Right cardiac atrium (tissue), 5 donors: Measurements from ENCODE around the gene GALNT14. TPM values are rescaled to one million over a fixed set of nuclear protein-coding genes. Genes with fewer than 3 reads are reported as not detected.
A peak's percentile ranks its signal among the peaks of the same experiment; 100 is the strongest.

ENCODE experiments used
- ATAC-seq, 2 donors: fragments of 200-7000 bp; cut with Tn5 transposase; one replicate each; pipeline versions ENCODE4 v1.8.0 to v1.9.1; 2020; ENCODE audit warnings: moderate library complexity in 2 of 2, mild to moderate bottlenecking in 1 of 2
- DNase-seq, 3 donors: peaks; one replicate each; pipeline ENCODE4 v3.0.0-alpha.2; 2020
- H3K27ac ChIP-seq: one replicate; pipeline ENCODE4 v1.5.1; 2013; ENCODE audit warnings: mild to moderate bottlenecking, low read length, control low read depth, moderate library complexity
- H3K27me3 ChIP-seq: one replicate; pipeline ENCODE4 v1.6.1; 2013; ENCODE audit not compliant: control insufficient read depth, insufficient read depth
- H3K4me1 ChIP-seq: one replicate; pipeline ENCODE4 v1.6.1; 2013; ENCODE audit warnings: low read length; ENCODE audit not compliant: control insufficient read depth, insufficient read depth
- H3K4me3 ChIP-seq: one replicate; pipeline ENCODE4 v1.5.1; 2013; ENCODE audit warnings: low read length, control low read depth
- H3K9me3 ChIP-seq: one replicate; pipeline ENCODE4 v1.6.1; 2013; ENCODE audit warnings: low read length; ENCODE audit not compliant: control insufficient read depth
- WGBS: extraction: QIAGEN DNeasy Blood & Tissue Kit; methylation state at CpG from one replicate; pipeline ENCODE4 v1.1.7; 2013; 5-methylcytosine and 5-hydroxymethylcytosine counted together
- intact Hi-C, 4 donors: fragments of 100-400 bp; cut with DNase I; formaldehyde crosslinking; loops; one replicate each; pipeline versions ENCODE4 v1.11.0 to v1.14.0; 2022 to 2023
- polyA plus RNA-seq: library from polyadenylated mRNA; stranded (reverse); fragments of 200-250 nt; gene quantifications from one replicate; pipeline ENCODE4 v1.2.3, GENCODE V29; 2013
- total RNA-seq, 4 donors: library from RNA; stranded (reverse); fragmentation: NEBNext Ultra II Directional; extraction: Animal tissue kit (Norgen Biotek cat#: 25700); gene quantifications; one replicate each; pipeline ENCODE4 v1.2.1, GENCODE V29; 2021
- donor health status: healthy with polysubstance abuse.
- donor health status: DM: no; HTN: yes; CAD: no.
- donor health status: DM: no; HTN: no; CAD: no.
- donor health status: DM: no; HTN: yes; CAD: no; lungs with severe emphysema.
- donor health status: DM: yes; HTN: yes; CAD: no.

GALNT14 gene
- total and polyA plus RNA-seq, 5 donors: 0.21 to 0.25 TPM; not detected in 3

- H3K4me1 ChIP-seq: no peaks in the 10 kb centered on the region
- WGBS: 92% methylated on average over 4 of the region's 4 CpGs
- H3K9me3 ChIP-seq: no peaks in the 10 kb centered on the region
- DNase-seq (no peak), ATAC-seq (no peak)
- no peak overlapping the region for H3K27ac ChIP-seq
- no peak overlapping the region for H3K4me3 ChIP-seq
- intact Hi-C loops: no loop called here
- H3K27me3 ChIP-seq: no peaks in the 10 kb centered on the region
Measured at GRCh38 chr2:31086590-31086989, 51.6 kb downstream of the GALNT14 start.

- WGBS: 70% methylated on average over 13 of the region's 13 CpGs
- H3K27me3 ChIP-seq: no peaks in the 10 kb centered on the region
- DNase-seq (no peak), ATAC-seq (no peak)
- no peak overlapping the region for H3K27ac ChIP-seq
- H3K4me3 ChIP-seq: no peak overlapping the region
- intact Hi-C loops: no loop called here
- no peaks in the 10 kb centered on the region for H3K9me3 ChIP-seq
- no peaks in the 10 kb centered on the region for H3K4me1 ChIP-seq
Measured at GRCh38 chr2:31083234-31083993, 54.8 kb downstream of the GALNT14 start.

- intact Hi-C loops: no loop called here
- no peaks in the 10 kb centered on the region for H3K27me3 ChIP-seq
- ATAC-seq (peak in 1 of 2 donors; percentile 16), DNase-seq (no peak)
- no peaks in the 10 kb centered on the region for H3K9me3 ChIP-seq
- no peak overlapping the region for H3K4me3 ChIP-seq
- H3K4me1 ChIP-seq: no peaks in the 10 kb centered on the region
- WGBS: 67% methylated on average over 2 of the region's 2 CpGs
- no peak overlapping the region for H3K27ac ChIP-seq
Measured at GRCh38 chr2:31082002-31082401, 56.2 kb downstream of the GALNT14 start.

GRCh38 chr2:31081492-31081891, 56.7 kb downstream of the GALNT14 start:
- intact Hi-C loops: no loop called here
- H3K4me3 ChIP-seq: no peak overlapping the region
- H3K27ac ChIP-seq: no peak overlapping the region
- ATAC-seq: no peak
- H3K9me3 ChIP-seq: no peaks in the 10 kb centered on the region
- H3K4me1 ChIP-seq: no peaks in the 10 kb centered on the region
- WGBS: 59% methylated on average over 2 of the region's 2 CpGs
- no peak for DNase-seq
- no peaks in the 10 kb centered on the region for H3K27me3 ChIP-seq

- ATAC-seq (no peak), DNase-seq (no peak)
- Histone ChIP-seq H3K4me3 (no peak overlapping the region), H3K9me3 (no peaks in the 10 kb centered on the region), H3K4me1 (no peaks in the 10 kb centered on the region), H3K27me3 (no peaks in the 10 kb centered on the region), H3K27ac (no peak overlapping the region)
- WGBS: 82% methylated on average over 1 of the region's 1 CpG
- intact Hi-C loops: no loop called here
Measured at GRCh38 chr2:31080361-31080760, 57.9 kb downstream of the GALNT14 start.

- Histone ChIP-seq H3K27me3 (no peaks in the 10 kb centered on the region), H3K4me3 (no peak overlapping the region)
- intact Hi-C loops: no loop called here
Measured at GRCh38 chr2:31079665-31080064, 58.6 kb downstream of the GALNT14 start.

GRCh38 chr2:31078579-31079105, 59.6 kb downstream of the GALNT14 start:
- intact Hi-C loops: no loop called here

More at GRCh38 chr2:31079665-31080064, 58.6 kb downstream of the GALNT14 start:
- Histone ChIP-seq H3K9me3 (no peaks in the 10 kb centered on the region), H3K4me1 (no peaks in the 10 kb centered on the region), H3K27ac (no peak overlapping the region)
- WGBS: 48% methylated on average over 5 of the region's 5 CpGs
- DNase-seq: peak in 1 of 3 donors; percentile 15
- no peak for ATAC-seq

GRCh38 chr2:31078011-31078410, 60.2 kb downstream of the GALNT14 start:
- Histone ChIP-seq H3K4me3 (no peak overlapping the region), H3K4me1 (no peaks in the 10 kb centered on the region), H3K9me3 (no peaks in the 10 kb centered on the region), H3K27ac (no peak overlapping the region), H3K27me3 (no peaks in the 10 kb centered on the region)
- ATAC-seq (no peak), DNase-seq (no peak)
- intact Hi-C loops: no loop called here
- WGBS: 85% methylated on average over 4 of the region's 4 CpGs

More at GRCh38 chr2:31078579-31079105, 59.6 kb downstream of the GALNT14 start:
- H3K4me1 ChIP-seq: no peaks in the 10 kb centered on the region
- ATAC-seq (no peak), DNase-seq (no peak)
- H3K27ac ChIP-seq: no peak overlapping the region
- WGBS: 72% methylated on average over 6 of the region's 6 CpGs
- no peak overlapping the region for H3K4me3 ChIP-seq
- H3K9me3 ChIP-seq: no peaks in the 10 kb centered on the region
- no peaks in the 10 kb centered on the region for H3K27me3 ChIP-seq

- Histone ChIP-seq H3K4me3 (no peak overlapping the region), H3K9me3 (no peaks in the 10 kb centered on the region)
- intact Hi-C loops: no loop called here
Measured at GRCh38 chr2:31075941-31076590, 62.2 kb downstream of the GALNT14 start.

GRCh38 chr2:31075431-31075830, 62.8 kb downstream of the GALNT14 start:
- Histone ChIP-seq H3K4me3 (no peak overlapping the region), H3K4me1 (no peaks in the 10 kb centered on the region), H3K9me3 (no peaks in the 10 kb centered on the region), H3K27me3 (no peaks in the 10 kb centered on the region), H3K27ac (no peak overlapping the region)
- DNase-seq: no peak
- WGBS: 56% methylated on average over 7 of the region's 7 CpGs
- ATAC-seq: no peak
- intact Hi-C loops: no loop called here

More at GRCh38 chr2:31075941-31076590, 62.2 kb downstream of the GALNT14 start:
- ATAC-seq: no peak
- Histone ChIP-seq H3K27me3 (no peaks in the 10 kb centered on the region), H3K27ac (no peak overlapping the region), H3K4me1 (no peaks in the 10 kb centered on the region)
- 80% methylated on average over 6 of the region's 6 CpGs for WGBS
- DNase-seq: no peak

GRCh38 chr2:31071741-31072140, 66.5 kb downstream of the GALNT14 start:
- H3K27me3 ChIP-seq: no peaks in the 10 kb centered on the region
- no peak for DNase-seq
- intact Hi-C loops: no loop called here
- 79% methylated on average over 6 of the region's 6 CpGs for WGBS
- no peaks in the 10 kb centered on the region for H3K9me3 ChIP-seq
- H3K27ac ChIP-seq: no peak overlapping the region
- H3K4me1 ChIP-seq: no peaks in the 10 kb centered on the region
- ATAC-seq: no peak
- H3K4me3 ChIP-seq: no peak overlapping the region
